Gastrocnemius medialis (tissue), 4 donors: ENCODE data around the gene CTBP1.

Experiments
- CTCF ChIP-seq, 5 experiments: fragments of 450-650 bp in 3 of 5; fragments of 200-600 bp in 2 of 5; sonication (generic) in 2 of 5; IDR thresholded peaks in 4 of 5; conservative IDR thresholded peaks in 1 of 5; 1 replicate in 4 of 5; 2 replicates in 1 of 5; pipeline ENCODE4 v1.5.1; 2016 to 2019; ENCODE audit warnings: antibody characterized with exemption in 5 of 5, mild to moderate bottlenecking in 3 of 5, moderate library complexity in 3 of 5
- POLR2A ChIP-seq, 2 donors: fragments of 450-650 bp; IDR thresholded peaks; one replicate each; pipeline ENCODE4 v1.6.1; 2017; ENCODE audit warnings: antibody characterized with exemption in 2 of 2, mild to moderate bottlenecking in 2 of 2, moderate library complexity in 2 of 2

- no peak for TF ChIP-seq CTCF (IDR thresholded peaks at IDR 0.05 in 4 of 5, conservative IDR thresholded peaks at IDR 0.05 in 1 of 5)
- no peak for TF ChIP-seq POLR2A (IDR thresholded peaks at IDR 0.05)
These were observed 61.7 kb downstream of the CTBP1 start for GRCh38 chr4:1187182-1187581.
